GM12878 (cell line): ENCODE data around the gene FHOD3. TPM values are rescaled to one million over a fixed set of nuclear protein-coding genes. Genes with fewer than 3 reads are reported as not detected.

ENCODE experiments used
- BHLHE40 ChIP-seq, 2 experiments: fragments of 450-650 bp in 1 of 2; IDR thresholded peaks; 2 replicates each; pipeline ENCODE4 v1.6.1; 2011 to 2017; ENCODE audit warnings: low read depth in 2 of 2, borderline replicate concordance in 1 of 2, improper control_type of control experiment in 1 of 2, low read length in 1 of 2, mild to moderate bottlenecking in 1 of 2
- CREB1 ChIP-seq: IDR thresholded peaks from 2 replicates; pipeline ENCODE4 v1.6.1; 2012; ENCODE audit warnings: low read depth, mild to moderate bottlenecking, inconsistent platforms
- ESRRA ChIP-seq: IDR thresholded peaks from 2 replicates; pipeline ENCODE4 v1.6.1; 2012; ENCODE audit warnings: mild to moderate bottlenecking, low read length, improper control_type of control experiment
- FOXM1 ChIP-seq: IDR thresholded peaks from 2 replicates; pipeline ENCODE4 v1.6.1; 2012; ENCODE audit warnings: low read depth, mild to moderate bottlenecking, inconsistent platforms, low read length, moderate library complexity
- GABPA ChIP-seq: IDR thresholded peaks from 2 replicates; pipeline ENCODE4 v1.6.1; 2014; ENCODE audit warnings: antibody characterized with exemption, low read depth, mild to moderate bottlenecking, inconsistent platforms
- HCFC1 ChIP-seq: fragments of 150-350 bp; IDR thresholded peaks from 2 replicates; pipeline ENCODE4 v1.6.1; 2014; ENCODE audit warnings: low read length
- KAT2A ChIP-seq: conservative IDR thresholded peaks from 2 replicates; pipeline ENCODE4 v1.6.1; 2011; ENCODE audit warnings: low read depth, low read length; ENCODE audit not compliant: control insufficient read depth
- MEF2A ChIP-seq: IDR thresholded peaks from 2 replicates; pipeline ENCODE4 v1.6.1; 2011; ENCODE audit warnings: low read depth, mild to moderate bottlenecking, low read length, moderate library complexity; ENCODE audit not compliant: insufficient read depth
- MTA2 ChIP-seq: fragments of 450-650 bp; IDR thresholded peaks from 2 replicates; pipeline ENCODE4 v1.6.1; 2016; ENCODE audit warnings: low read depth, mild to moderate bottlenecking, moderate library complexity
- NR2C2 ChIP-seq: IDR thresholded peaks from 2 replicates; pipeline ENCODE4 v1.6.1; 2011; ENCODE audit warnings: borderline replicate concordance, low read depth; ENCODE audit not compliant: control insufficient read depth, insufficient read length
- PAX5 ChIP-seq: IDR thresholded peaks from 2 replicates; pipeline ENCODE4 v1.6.1; 2011; ENCODE audit warnings: low read depth, low read length, borderline replicate concordance
- PAX8 ChIP-seq: fragments of 450-650 bp; IDR thresholded peaks from 2 replicates; pipeline ENCODE4 v1.6.1; 2017; ENCODE audit warnings: mild to moderate bottlenecking, moderate library complexity
- POU2F2 ChIP-seq: IDR thresholded peaks from 3 replicates; pipeline ENCODE4 v1.6.1; 2011; ENCODE audit warnings: low read depth, mild to moderate bottlenecking, low read length, borderline replicate concordance
- RAD51 ChIP-seq: fragments of 450-650 bp; IDR thresholded peaks from 2 replicates; pipeline ENCODE4 v1.6.1; 2016; ENCODE audit warnings: moderate library complexity, mild to moderate bottlenecking, inconsistent platforms
- REST ChIP-seq: IDR thresholded peaks from 2 replicates; pipeline ENCODE4 v1.6.1; 2012; ENCODE audit warnings: mild to moderate bottlenecking, low read depth, low read length
- RUNX3 ChIP-seq: IDR thresholded peaks from 2 replicates; pipeline ENCODE4 v1.6.1; 2012; ENCODE audit warnings: low read length, inconsistent platforms
- SMAD1 ChIP-seq: fragments of 450-650 bp; IDR thresholded peaks from 2 replicates; pipeline ENCODE4 v1.6.1; 2018; ENCODE audit warnings: mild to moderate bottlenecking, low read depth; ENCODE audit not compliant: partially characterized antibody
- SMAD5 ChIP-seq: IDR thresholded peaks from 2 replicates; pipeline ENCODE4 v1.6.1; 2016; ENCODE audit warnings: antibody characterized with exemption, low read depth
- SMARCA5 ChIP-seq: fragments of 450-650 bp; IDR thresholded peaks from 2 replicates; pipeline ENCODE4 v1.6.1; 2017; ENCODE audit warnings: mild to moderate bottlenecking
- TBL1XR1 ChIP-seq: IDR thresholded peaks from 2 replicates; pipeline ENCODE4 v1.6.1; 2012; ENCODE audit warnings: low read depth, low read length, improper control_type of control experiment
- ZNF217 ChIP-seq: fragments of 450-650 bp; IDR thresholded peaks from 2 replicates; pipeline ENCODE4 v1.6.1; 2017; ENCODE audit warnings: antibody characterized with exemption, mild to moderate bottlenecking
- ZNF592 ChIP-seq: fragments of 450-650 bp; IDR thresholded peaks from 2 replicates; pipeline ENCODE4 v1.6.1; 2017; ENCODE audit warnings: mild to moderate bottlenecking, moderate library complexity
- polyA plus RNA-seq, 11 experiments: library from polyadenylated mRNA; depleted of rRNA in 4 of 11; unstranded in 6 of 11; stranded (reverse) in 5 of 11; fragments of >200 nt; fragmentation: Nextera tagmentation in 4 of 11; fragmentation: Illumina TruSeq in 1 of 11; extraction: Ambion mirVana in 4 of 11; extraction: Trizol in 1 of 11; gene quantifications; 1 replicate in 1 of 11; 2 replicates in 10 of 11; pipeline versions ENCODE4 v1.2.1 to v1.2.3, GENCODE V29; 2011 to 2016; ENCODE audit warnings: inconsistent platforms in 2 of 11, missing spikeins in 2 of 11, low read depth in 1 of 11
- total RNA-seq, 4 experiments: library from RNA; depleted of rRNA in 3 of 4; stranded (reverse); fragments of >200 nt in 3 of 4; fragmentation: Illumina TruSeq in 1 of 4; extraction: Trizol in 1 of 4; gene quantifications; 2 replicates each; pipeline versions ENCODE4 v1.2.1 to v1.2.3, GENCODE V29; 2013 to 2021
- TF ChIP-seq, protein P1 (sequence below): fragments of 150-350 bp; IDR thresholded peaks from 2 replicates; pipeline ENCODE4 v1.6.1; 2014; ENCODE audit warnings: mild to moderate bottlenecking, low read depth, low read length

FHOD3 gene
- total and polyA plus RNA-seq, 10 of the 15 experiments (the other 5 are each of a cell fraction or from before 2014, with no cell fraction given): 0.77 to 26.7 (median 10.4) TPM

- TF ChIP-seq BHLHE40 (IDR thresholded peaks at IDR 0.05; ENCODE audit: borderline replicate concordance in 1 of 2, low read depth in 2 of 2, low read length in 1 of 2): peak in 1 of 2 experiments; percentile 57; a peak in 1 of 4 replicates
- TF ChIP-seq REST: no peak
- TF ChIP-seq SMAD5: no peak
- no peak for TF ChIP-seq ZNF592
- TF ChIP-seq KAT2A: no peak
- no peak for TF ChIP-seq HCFC1
- 0 out of 2 replicates have a peak, but pooled peaks have one; percentile 13 for TF ChIP-seq MTA2
- no peak for TF ChIP-seq ZNF217
- TF ChIP-seq GABPA: no peak
- TF ChIP-seq FOXM1: no peak
- TF ChIP-seq PAX5: no peak
- no peak for TF ChIP-seq TBL1XR1
- TF ChIP-seq PAX8: no peak
- TF ChIP-seq RUNX3: no peak
- no peak for TF ChIP-seq ESRRA
- TF ChIP-seq CREB1: no peak
- TF ChIP-seq MEF2A: no peak
- TF ChIP-seq SMARCA5: no peak
- no peak for TF ChIP-seq POU2F2
- TF ChIP-seq NR2C2: no peak
- no peak for TF ChIP-seq SMAD1
- TF ChIP-seq RAD51: peak; percentile 65
- TF ChIP-seq, protein P1, sequence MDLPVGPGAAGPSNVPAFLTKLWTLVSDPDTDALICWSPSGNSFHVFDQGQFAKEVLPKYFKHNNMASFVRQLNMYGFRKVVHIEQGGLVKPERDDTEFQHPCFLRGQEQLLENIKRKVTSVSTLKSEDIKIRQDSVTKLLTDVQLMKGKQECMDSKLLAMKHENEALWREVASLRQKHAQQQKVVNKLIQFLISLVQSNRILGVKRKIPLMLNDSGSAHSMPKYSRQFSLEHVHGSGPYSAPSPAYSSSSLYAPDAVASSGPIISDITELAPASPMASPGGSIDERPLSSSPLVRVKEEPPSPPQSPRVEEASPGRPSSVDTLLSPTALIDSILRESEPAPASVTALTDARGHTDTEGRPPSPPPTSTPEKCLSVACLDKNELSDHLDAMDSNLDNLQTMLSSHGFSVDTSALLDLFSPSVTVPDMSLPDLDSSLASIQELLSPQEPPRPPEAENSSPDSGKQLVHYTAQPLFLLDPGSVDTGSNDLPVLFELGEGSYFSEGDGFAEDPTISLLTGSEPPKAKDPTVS: no peak
These were observed 40.3 kb downstream of the FHOD3 start (continued) for GRCh38 chr18:36337679-36338402.
